22Rv1 (cell line): ENCODE measurements around the gene IL3.

Experiments
- CTCF ChIP-seq: fragments of 450-650 bp; IDR thresholded peaks from 2 replicates; pipeline ENCODE4 v1.5.1; 2017; ENCODE audit warnings: mild to moderate bottlenecking
- ZFX ChIP-seq: fragments of 450-650 bp; IDR thresholded peaks from 2 replicates; pipeline ENCODE4 v1.6.1; 2017; ENCODE audit warnings: antibody characterized with exemption, borderline replicate concordance

GRCh38 chr5:132059696-132060500, 557 bp upstream of the IL3 start:
- TF ChIP-seq CTCF, result no peak
- TF ChIP-seq ZFX, result no peak
